Embryonic facial prominence (tissue), 1 donor: ENCODE results near the gene SFSWAP.
"Not testable (repeated sequence)": the region's sequence is repeated elsewhere in the genome, so short reads cannot be mapped to it uniquely, and the experiment has no call there.

Experiments
- DNase-seq: peaks from one replicate; pipeline ENCODE4 v3.0.0-alpha.2; 2016; ENCODE audit errors: extremely low spot score

The SFSWAP gene

GRCh38 chr12:131702573-131702877 lies 8.4 kb upstream of the SFSWAP start:
- DNase-seq, result no peak

- DNase-seq, result no peak
Measured at GRCh38 chr12:131703161-131703560, 7.7 kb upstream of the SFSWAP start.

- no peak for DNase-seq
Measured at GRCh38 chr12:131704509-131704908, 6.4 kb upstream of the SFSWAP start.

GRCh38 chr12:131706709-131707108 lies 4.2 kb upstream of the SFSWAP start:
- not testable (repeated sequence) for DNase-seq

- no peak for DNase-seq
Measured at GRCh38 chr12:131709226-131709625, 1.7 kb upstream of the SFSWAP start.

- DNase-seq, result no peak
Measured at GRCh38 chr12:131711551-131712205, 788 bp downstream of the SFSWAP start.

GRCh38 chr12:131713349-131713748 lies 2.5 kb downstream of the SFSWAP start:
- no peak for DNase-seq

- DNase-seq, result no peak
Measured at GRCh38 chr12:131714759-131715158, 3.9 kb downstream of the SFSWAP start.

GRCh38 chr12:131716282-131716681 lies 5.4 kb downstream of the SFSWAP start:
- DNase-seq, result no peak

GRCh38 chr12:131720241-131720640 lies 9.4 kb downstream of the SFSWAP start:
- no peak for DNase-seq

GRCh38 chr12:131720921-131721320 lies 10.0 kb downstream of the SFSWAP start:
- no peak for DNase-seq

- no peak for DNase-seq
Measured at GRCh38 chr12:131721548-131721947, 10.7 kb downstream of the SFSWAP start.

GRCh38 chr12:131723532-131723931 lies 12.6 kb downstream of the SFSWAP start:
- no peak for DNase-seq

- no peak for DNase-seq
Measured at GRCh38 chr12:131724534-131724933, 13.6 kb downstream of the SFSWAP start.

- DNase-seq, result no peak
Measured at GRCh38 chr12:131725503-131725902, 14.6 kb downstream of the SFSWAP start.

- DNase-seq, result no peak
Measured at GRCh38 chr12:131728720-131729119, 17.8 kb downstream of the SFSWAP start.

GRCh38 chr12:131729254-131729955 lies 18.5 kb downstream of the SFSWAP start:
- DNase-seq, result no peak

- DNase-seq, result no peak
Measured at GRCh38 chr12:131732996-131733615, 22.2 kb downstream of the SFSWAP start.

- DNase-seq, result no peak
Measured at GRCh38 chr12:131733874-131734273, 23.0 kb downstream of the SFSWAP start.

GRCh38 chr12:131734336-131735152 lies 23.7 kb downstream of the SFSWAP start:
- no peak for DNase-seq

- DNase-seq, result no peak
Measured at GRCh38 chr12:131735153-131735456, 24.2 kb downstream of the SFSWAP start.
